CD8-positive, alpha-beta memory T cell (primary cell): Measurements from ENCODE around the gene TXLNA. TPM values are rescaled to one million over a fixed set of nuclear protein-coding genes. Genes with fewer than 3 reads are reported as not detected.

ENCODE experiments used
- CTCF ChIA-PET: fragments of 350-600 bp; sonication (Branson Sonifier 250); formaldehyde crosslinking; loops from one replicate; lab custom pipeline; 2021; ENCODE audit warnings: antibody characterized with exemption; lab: Charles Lee
- POLR2A ChIA-PET: fragments of 350-600 bp; sonication (Branson Sonifier 250); formaldehyde crosslinking; loops from one replicate; lab custom pipeline; 2021; ENCODE audit warnings: antibody characterized with exemption; lab: Charles Lee
- DNase-seq, 5 donors: peaks; one replicate each; pipeline versions ENCODE4 v3.0.0 to v3.0.0-alpha.2; 2020 to 2022; ENCODE audit warnings: mixed read lengths in 1 of 5
- H3K27ac ChIP-seq: one replicate; pipeline ENCODE4 v1.7.0; 2013; ENCODE audit warnings: low read depth, mild to moderate bottlenecking, low read length, moderate library complexity
- H3K27me3 ChIP-seq: 2 replicates; pipeline ENCODE4 v1.7.0; 2013; ENCODE audit warnings: low read length, mild to moderate bottlenecking; ENCODE audit not compliant: insufficient read depth, poor library complexity, severe bottlenecking
- H3K36me3 ChIP-seq: 2 replicates; pipeline ENCODE4 v1.7.0; 2013; ENCODE audit warnings: mild to moderate bottlenecking, low read length, moderate library complexity; ENCODE audit not compliant: insufficient read depth
- H3K4me1 ChIP-seq: 2 replicates; pipeline ENCODE4 v1.7.0; 2013; ENCODE audit warnings: mild to moderate bottlenecking, low read length, moderate library complexity; ENCODE audit not compliant: insufficient read depth
- H3K4me3 ChIP-seq: 2 replicates; pipeline ENCODE4 v1.7.0; 2013; ENCODE audit warnings: mild to moderate bottlenecking, low read length
- H3K9me3 ChIP-seq: 2 replicates; pipeline ENCODE4 v1.7.0; 2013; ENCODE audit warnings: mild to moderate bottlenecking, low read length
- H3K27ac Mint-ChIP-seq, 8 donors: one replicate each; pipeline ENCODE4 v1.8.0; 2020 to 2021; ENCODE audit warnings: mixed read lengths in 8 of 8, mild to moderate bottlenecking in 6 of 8, inconsistent platforms in 3 of 8, moderate library complexity in 3 of 8
- H3K27me3 Mint-ChIP-seq, 2 donors: one replicate each; pipeline ENCODE4 v1.8.0; 2020 to 2021; ENCODE audit warnings: mixed read lengths in 2 of 2, mild to moderate bottlenecking in 1 of 2, moderate library complexity in 1 of 2
- H3K36me3 Mint-ChIP-seq, 3 donors: one replicate each; pipeline ENCODE4 v1.8.0; 2020 to 2021; ENCODE audit warnings: mixed read lengths in 3 of 3, inconsistent platforms in 1 of 3, mild to moderate bottlenecking in 1 of 3
- H3K4me1 Mint-ChIP-seq, 3 donors: one replicate each; pipeline ENCODE4 v1.8.0; 2020 to 2021; ENCODE audit warnings: mixed read lengths in 3 of 3, inconsistent platforms in 1 of 3, mild to moderate bottlenecking in 1 of 3
- H3K4me3 Mint-ChIP-seq, 7 donors: one replicate each; pipeline ENCODE4 v1.8.0; 2020 to 2021; ENCODE audit warnings: mixed read lengths in 7 of 7, mild to moderate bottlenecking in 6 of 7, moderate library complexity in 4 of 7, inconsistent platforms in 2 of 7
- H3K9me3 Mint-ChIP-seq, 5 donors: one replicate each; pipeline ENCODE4 v1.8.0; 2020 to 2022; ENCODE audit warnings: mixed read lengths in 5 of 5, mild to moderate bottlenecking in 3 of 5, moderate library complexity in 2 of 5, inconsistent platforms in 1 of 5
- polyA plus RNA-seq: library from polyadenylated mRNA; unstranded; fragments of 300-500 nt; fragmentation: Illumina TruSeq; gene quantifications from one replicate; pipeline ENCODE4 v1.2.3, GENCODE V29; 2021
- total RNA-seq, 2 experiments: library from RNA; stranded (reverse); gene quantifications; one replicate each; pipeline ENCODE4 v1.2.3, GENCODE V29; 2021

TXLNA gene
- total and polyA plus RNA-seq, 3 experiments from 2014 or later = 31.2 to 99.9 (median 99.0) TPM

GRCh38 chr1:32224285-32224684 is 44.8 kb downstream of the TXLNA start:
- CTCF ChIA-PET = interaction anchor here (1.3 to 2.0 kb wide), 3 partner anchors 9 to 26 kb away, joined by 4 to 9 read pairs (median 5); partner anchors contain the start of gene LCK
- no peaks in the 10 kb centered on the region for H3K27me3 ChIP-seq
- H3K4me3 ChIP-seq = no peak overlapping the region
- H3K9me3 Mint-ChIP-seq = no peaks in the 10 kb centered on the region
- peaks cover 39 to 60% (median 55%) of the 10 kb centered on the region in 3 donors for H3K4me1 Mint-ChIP-seq
- H3K36me3 ChIP-seq = peaks cover 32% of the 10 kb centered on the region
- peaks cover 5 to 61% (median 18%) of the 10 kb centered on the region in 3 donors for H3K36me3 Mint-ChIP-seq
- POLR2A ChIA-PET = interaction anchor here (0.6 to 1.5 kb wide), 3 partner anchors 24 to 173 kb away, joined by 3 to 5 read pairs (median 3); no protein-coding TSS in a partner anchor
- H3K27ac ChIP-seq = no peak overlapping the region
- H3K4me1 ChIP-seq = peaks cover 31% of the 10 kb centered on the region
- no peaks in the 10 kb centered on the region for H3K9me3 ChIP-seq
- H3K27ac Mint-ChIP-seq = peak overlapping the region in 6 of 8 donors; percentile 68 to 100 (median 98)
- DNase-seq = no peak
- peak overlapping the region; percentile 51 to 99 (median 97) for H3K4me3 Mint-ChIP-seq
- H3K27me3 Mint-ChIP-seq = no peaks in the 10 kb centered on the region

- Histone ChIP-seq H3K4me3 (no peak overlapping the region), H3K9me3 (no peaks in the 10 kb centered on the region), H3K27me3 (no peaks in the 10 kb centered on the region), H3K27ac (no peak overlapping the region), H3K36me3 (peaks cover 35% of the 10 kb centered on the region), H3K4me1 (peaks cover 7% of the 10 kb centered on the region)
- DNase-seq = no peak
- CTCF ChIA-PET = interaction anchor here (1.3 to 3.7 kb wide), 3 partner anchors 12 to 20 kb away, joined by 4 to 27 read pairs (median 9); no protein-coding TSS in a partner anchor
- peaks cover 12 to 21% (median 20%) of the 10 kb centered on the region in 3 donors for H3K4me1 Mint-ChIP-seq
- peaks cover 5 to 66% (median 18%) of the 10 kb centered on the region in 3 donors for H3K36me3 Mint-ChIP-seq
- no peaks in the 10 kb centered on the region for H3K27me3 Mint-ChIP-seq
- peak overlapping the region in 6 of 8 donors; percentile 6 to 54 (median 24) for H3K27ac Mint-ChIP-seq
- no peaks in the 10 kb centered on the region for H3K9me3 Mint-ChIP-seq
- POLR2A ChIA-PET = interaction anchor here (1.3 kb wide), 1 partner anchor 46 kb away, joined by 4 read pairs; no protein-coding TSS in a partner anchor
- no peak overlapping the region for H3K4me3 Mint-ChIP-seq
Measured at GRCh38 chr1:32228771-32229170, 49.3 kb downstream of the TXLNA start.

- Mint-ChIP-seq H3K27me3 (no peaks in the 10 kb centered on the region), H3K9me3 (no peaks in the 10 kb centered on the region), H3K4me1 (peaks cover 4 to 13% (median 5%) of the 10 kb centered on the region in 3 donors), H3K4me3 (no peak overlapping the region), H3K36me3 (peaks cover 5 to 46% (median 14%) of the 10 kb centered on the region in 3 donors), H3K27ac (peak overlapping the region in 2 of 8 donors; percentile 39 to 61)
- Histone ChIP-seq H3K9me3 (no peaks in the 10 kb centered on the region), H3K36me3 (peaks cover 23% of the 10 kb centered on the region), H3K4me3 (no peak overlapping the region), H3K27me3 (no peaks in the 10 kb centered on the region), H3K27ac (no peak overlapping the region), H3K4me1 (no peaks in the 10 kb centered on the region)
- no peak for DNase-seq
- ChIA-PET CTCF (interaction anchor here (1.2 to 2.5 kb wide), 3 partner anchors 9 to 16 kb away, joined by 3 to 8 read pairs (median 4); no protein-coding TSS in a partner anchor), POLR2A (no interaction called here)
Measured at GRCh38 chr1:32231843-32232432, 52.5 kb downstream of the TXLNA start.

- H3K4me1 ChIP-seq = no peaks in the 10 kb centered on the region
- Mint-ChIP-seq H3K9me3 (no peaks in the 10 kb centered on the region), H3K36me3 (peaks cover 5 to 39% (median 10%) of the 10 kb centered on the region in 3 donors), H3K4me3 (no peak overlapping the region), H3K27me3 (no peaks in the 10 kb centered on the region), H3K4me1 (peaks cover 1 to 12% (median 3%) of the 10 kb centered on the region in 3 donors), H3K27ac (peak overlapping the region in 2 of 8 donors; percentile 39 to 48)
- no peaks in the 10 kb centered on the region for H3K27me3 ChIP-seq
- no peaks in the 10 kb centered on the region for H3K9me3 ChIP-seq
- no peak for DNase-seq
- ChIA-PET POLR2A (interaction anchor here (0.6 kb wide), 1 partner anchor 105 kb away, joined by 7 read pairs; no protein-coding TSS in a partner anchor), CTCF (interaction anchor here (1.9 to 2.5 kb wide), 2 partner anchors 8 to 16 kb away, joined by 4 to 8 read pairs; no protein-coding TSS in a partner anchor)
- H3K27ac ChIP-seq = no peak overlapping the region
- H3K36me3 ChIP-seq = peaks cover 18% of the 10 kb centered on the region
- H3K4me3 ChIP-seq = no peak overlapping the region
Measured at GRCh38 chr1:32232558-32233304, 53.3 kb downstream of the TXLNA start.

GRCh38 chr1:32234792-32235191 is 55.3 kb downstream of the TXLNA start:
- H3K36me3 ChIP-seq = peaks cover 7% of the 10 kb centered on the region
- Mint-ChIP-seq H3K4me3 (no peak overlapping the region), H3K9me3 (no peaks in the 10 kb centered on the region), H3K27ac (no peak overlapping the region), H3K36me3 (peaks cover 0 to 22% (median 0%) of the 10 kb centered on the region in 3 donors), H3K4me1 (peaks cover 0 to 5% (median 3%) of the 10 kb centered on the region in 3 donors), H3K27me3 (no peaks in the 10 kb centered on the region)
- ChIA-PET POLR2A (interaction anchor here (0.6 kb wide), 1 partner anchor 39 kb away, joined by 3 read pairs; no protein-coding TSS in a partner anchor), CTCF (interaction anchor here (1.2 to 7.2 kb wide), 3 partner anchors 14 to 19 kb away, joined by 5 to 77 read pairs (median 6); partner anchors contain the start of genes FAM167B and LCK)
- no peaks in the 10 kb centered on the region for H3K27me3 ChIP-seq
- H3K9me3 ChIP-seq = no peaks in the 10 kb centered on the region
- no peak for DNase-seq
- H3K4me1 ChIP-seq = peaks cover under 1% of the 10 kb centered on the region
- H3K4me3 ChIP-seq = no peak overlapping the region
- H3K27ac ChIP-seq = no peak overlapping the region

- no peaks in the 10 kb centered on the region for H3K27me3 Mint-ChIP-seq
- POLR2A ChIA-PET = interaction anchor here (0.6 to 2.6 kb wide), 4 partner anchors 35 to 96 kb away, joined by 3 to 17 read pairs (median 6); partner anchors contain the start of genes HDAC1 and MARCKSL1
- peak overlapping the region; percentile 89 to 94 (median 92) for H3K4me3 Mint-ChIP-seq
- Histone ChIP-seq H3K4me1 (peaks cover 16% of the 10 kb centered on the region), H3K9me3 (no peaks in the 10 kb centered on the region), H3K36me3 (no peaks in the 10 kb centered on the region), H3K4me3 (no peak overlapping the region), H3K27ac (no peak overlapping the region), H3K27me3 (no peaks in the 10 kb centered on the region)
- CTCF ChIA-PET = interaction anchor here (1.4 to 7.2 kb wide), 7 partner anchors 10 to 133 kb away, joined by 4 to 77 read pairs (median 9); partner anchors contain the start of genes FAM167B, HDAC1 and LCK
- no peak for DNase-seq
- no peaks in the 10 kb centered on the region for H3K9me3 Mint-ChIP-seq
- H3K4me1 Mint-ChIP-seq = peaks cover 5 to 32% (median 6%) of the 10 kb centered on the region in 3 donors
- peak overlapping the region in 2 of 8 donors; percentile 68 to 89 for H3K27ac Mint-ChIP-seq
- H3K36me3 Mint-ChIP-seq = peaks cover 0 to 2% (median 0%) of the 10 kb centered on the region in 3 donors
Measured at GRCh38 chr1:32239337-32239736, 59.9 kb downstream of the TXLNA start.

- no peak for DNase-seq
- Histone ChIP-seq H3K4me3 (peak overlapping the region; percentile 96), H3K4me1 (peaks cover 16% of the 10 kb centered on the region), H3K27me3 (no peaks in the 10 kb centered on the region), H3K27ac (no peak overlapping the region), H3K9me3 (no peaks in the 10 kb centered on the region), H3K36me3 (no peaks in the 10 kb centered on the region)
- no peaks in the 10 kb centered on the region for H3K27me3 Mint-ChIP-seq
- peak overlapping the region in 2 of 8 donors; percentile 71 to 88 for H3K27ac Mint-ChIP-seq
- ChIA-PET POLR2A (interaction anchor here (0.6 to 2.6 kb wide), 9 partner anchors 9 to 96 kb away, joined by 3 to 31 read pairs (median 4); partner anchors contain the start of genes CCDC28B, HDAC1, LCK and MARCKSL1), CTCF (interaction anchor here (0.7 to 7.2 kb wide), 21 partner anchors 8 to 138 kb away, joined by 3 to 77 read pairs (median 5); partner anchors contain the start of genes CCDC28B, FAM167B, HDAC1 and LCK)
- no peaks in the 10 kb centered on the region for H3K9me3 Mint-ChIP-seq
- H3K4me3 Mint-ChIP-seq = peak overlapping the region; percentile 89 to 94 (median 92)
- peaks cover 0 to 2% (median 0%) of the 10 kb centered on the region in 3 donors for H3K36me3 Mint-ChIP-seq
- H3K4me1 Mint-ChIP-seq = peaks cover 5 to 32% (median 6%) of the 10 kb centered on the region in 3 donors
Measured at GRCh38 chr1:32239790-32240139, 60.3 kb downstream of the TXLNA start.
